Colonic mucosa (tissue), 4 donors: ENCODE data around the gene RALGAPA2. TPM values are rescaled to one million over a fixed set of nuclear protein-coding genes. Genes with fewer than 3 reads are reported as not detected.

Experiments
- DNase-seq: peaks from one replicate; pipeline ENCODE4 v3.0.0-alpha.2; 2020
- H3K27ac ChIP-seq: fragments of 200-600 bp; one replicate; pipeline ENCODE4 v1.8.0; 2021
- H3K27me3 ChIP-seq: fragments of 200-600 bp; one replicate; pipeline ENCODE4 v1.8.0; 2021
- H3K36me3 ChIP-seq: fragments of 200-600 bp; one replicate; pipeline ENCODE4 v1.8.0; 2021
- H3K4me1 ChIP-seq: fragments of 200-600 bp; one replicate; pipeline ENCODE4 v1.8.0; 2021; ENCODE audit warnings: mild to moderate bottlenecking
- H3K4me3 ChIP-seq: fragments of 200-600 bp; one replicate; pipeline ENCODE4 v1.8.0; 2021
- H3K9ac ChIP-seq, 2 donors: one replicate each; pipeline ENCODE4 v1.7.0; 2013; ENCODE audit warnings: control low read depth in 2 of 2, low read depth in 2 of 2, low read length in 2 of 2
- H3K9me3 ChIP-seq: fragments of 200-600 bp; one replicate; pipeline ENCODE4 v1.8.0; 2021
- CTCF ChIP-seq: fragments of 200-600 bp; IDR thresholded peaks from one replicate; pipeline ENCODE4 v1.8.0; 2022; ENCODE audit warnings: antibody characterized with exemption, mild to moderate bottlenecking
- intact Hi-C: fragments of 100-400 bp; cut with DNase I; formaldehyde crosslinking; loops from one replicate; pipeline ENCODE4 v1.14.1; 2022
- total RNA-seq, 2 donors: library from RNA; stranded (reverse); fragmentation: NEBNext Ultra II Directional in 1 of 2; extraction: Animal tissue kit (Norgen Biotek cat#: 25700) in 1 of 2; gene quantifications; one replicate each; pipeline ENCODE4 v1.2.1, GENCODE V29; 2021
- donor health status: healthy.
- donor health status: DM: no; HTN: no; CAD: no.
- donor health status: DM: no; HTN: no; CAD: no.

The RALGAPA2 gene
- total RNA-seq, 2 donors from 2014 or later: 64.5 to 66.1 TPM

GRCh38 chr20:20411836-20412235 lies 300.6 kb downstream of the RALGAPA2 start:
- intact Hi-C loops: no loop called here
- H3K4me1 ChIP-seq: no peaks in the 10 kb centered on the region
- no peak for TF ChIP-seq CTCF

GRCh38 chr20:20411402-20411801 lies 301.0 kb downstream of the RALGAPA2 start:
- no peaks in the 10 kb centered on the region for H3K9me3 ChIP-seq
- no peaks in the 10 kb centered on the region for H3K36me3 ChIP-seq
- no peaks in the 10 kb centered on the region for H3K27me3 ChIP-seq
- H3K4me3 ChIP-seq: no peak overlapping the region
- no peak for TF ChIP-seq CTCF
- intact Hi-C loops: no loop called here
- H3K4me1 ChIP-seq: no peaks in the 10 kb centered on the region
- H3K9ac ChIP-seq: no peak overlapping the region
- DNase-seq: no peak
- H3K27ac ChIP-seq: no peak overlapping the region

More at GRCh38 chr20:20411836-20412235, 300.6 kb downstream of the RALGAPA2 start:
- no peaks in the 10 kb centered on the region for H3K36me3 ChIP-seq
- no peak overlapping the region for H3K9ac ChIP-seq
- no peak overlapping the region for H3K27ac ChIP-seq
- DNase-seq: no peak
- no peaks in the 10 kb centered on the region for H3K9me3 ChIP-seq
- no peak overlapping the region for H3K4me3 ChIP-seq
- no peaks in the 10 kb centered on the region for H3K27me3 ChIP-seq

- Histone ChIP-seq H3K27ac (no peak overlapping the region), H3K4me1 (no peaks in the 10 kb centered on the region), H3K27me3 (no peaks in the 10 kb centered on the region), H3K4me3 (no peak overlapping the region), H3K36me3 (no peaks in the 10 kb centered on the region), H3K9me3 (no peaks in the 10 kb centered on the region), H3K9ac (no peak overlapping the region)
- DNase-seq: peak; percentile 67
- intact Hi-C loops: no loop called here
- TF ChIP-seq CTCF: no peak
Observed at GRCh38 chr20:20410678-20411077, 301.8 kb downstream of the RALGAPA2 start.

- H3K36me3 ChIP-seq: no peaks in the 10 kb centered on the region
- no peak for DNase-seq
- H3K9me3 ChIP-seq: no peaks in the 10 kb centered on the region
- H3K9ac ChIP-seq: no peak overlapping the region
- no peaks in the 10 kb centered on the region for H3K4me1 ChIP-seq
- no peak overlapping the region for H3K4me3 ChIP-seq
- intact Hi-C loops: no loop called here
- H3K27me3 ChIP-seq: no peaks in the 10 kb centered on the region
- H3K27ac ChIP-seq: no peak overlapping the region
- no peak for TF ChIP-seq CTCF
Observed at GRCh38 chr20:20409331-20409730, 303.1 kb downstream of the RALGAPA2 start.

GRCh38 chr20:20407891-20408805 lies 304.3 kb downstream of the RALGAPA2 start:
- no peak for DNase-seq
- Histone ChIP-seq H3K27ac (no peak overlapping the region), H3K36me3 (no peaks in the 10 kb centered on the region), H3K4me1 (no peaks in the 10 kb centered on the region), H3K9me3 (no peaks in the 10 kb centered on the region), H3K4me3 (no peak overlapping the region), H3K9ac (no peak overlapping the region), H3K27me3 (no peaks in the 10 kb centered on the region)
- intact Hi-C loops: no loop called here
- TF ChIP-seq CTCF: no peak
